Central memory CD8-positive, alpha-beta T cell (primary cell): Measurements from ENCODE around the gene NNT.
A peak's percentile ranks its signal among the peaks of the same experiment; 100 is the strongest.

ENCODE experiments used
- ATAC-seq: fragments of 150-1000 bp; cut with Tn5 transposase; replicated peaks from 2 replicates; pipeline ENCODE4 v1.10.0; 2022; ENCODE audit warnings: mild to moderate bottlenecking, moderate FRiP score, moderate number of reproducible peaks; ENCODE audit not compliant: poor library complexity, severe bottlenecking; ENCODE audit errors: extremely low read depth
- DNase-seq, 2 donors: peaks; one replicate each; pipeline ENCODE4 v3.0.0; 2021; ENCODE audit warnings: low spot score in 2 of 2
- H3K27ac Mint-ChIP-seq: one replicate; pipeline ENCODE4 v1.8.0; 2022; ENCODE audit warnings: low read depth, mild to moderate bottlenecking, moderate library complexity, mixed read lengths
- H3K27me3 Mint-ChIP-seq: one replicate; pipeline ENCODE4 v1.8.0; 2022; ENCODE audit warnings: mixed read lengths
- H3K36me3 Mint-ChIP-seq: one replicate; pipeline ENCODE4 v1.8.0; 2022; ENCODE audit warnings: mild to moderate bottlenecking, moderate library complexity, mixed read lengths; ENCODE audit not compliant: insufficient read depth
- H3K4me1 Mint-ChIP-seq: one replicate; pipeline ENCODE4 v1.8.0; 2022; ENCODE audit warnings: mixed read lengths
- H3K4me3 Mint-ChIP-seq: one replicate; pipeline ENCODE4 v1.8.0; 2022; ENCODE audit warnings: mild to moderate bottlenecking, moderate library complexity, mixed read lengths
- H3K9me3 Mint-ChIP-seq: one replicate; pipeline ENCODE4 v1.8.0; 2022; ENCODE audit warnings: mixed read lengths

NNT gene

DNA sequence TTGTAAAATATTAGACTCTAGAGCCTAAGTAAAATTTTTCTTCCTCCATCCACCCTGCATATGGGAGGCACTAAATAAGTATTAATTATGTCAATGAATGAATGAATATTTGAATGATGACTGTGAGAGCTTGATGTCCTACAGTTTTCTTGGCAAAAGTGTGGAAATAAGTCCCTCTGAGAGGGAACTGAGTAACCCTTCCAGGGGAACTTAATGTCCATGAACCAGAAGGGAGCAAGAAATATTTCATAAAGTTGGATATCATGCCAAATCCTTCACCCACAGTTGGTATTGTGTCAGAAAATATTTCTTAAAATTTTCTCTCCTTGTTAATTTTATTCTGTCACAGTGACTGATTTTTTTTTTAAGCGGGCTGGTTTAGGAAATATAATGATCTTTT, 36.6 kb downstream of the NNT start:
- no peaks in the 10 kb centered on the region for H3K9me3 Mint-ChIP-seq
- no peak for DNase-seq
- no peak overlapping the region for H3K4me3 Mint-ChIP-seq
- no peak for ATAC-seq
- peaks cover 8% of the 10 kb centered on the region for H3K36me3 Mint-ChIP-seq
- no peak overlapping the region for H3K27ac Mint-ChIP-seq
- peaks cover 36% of the 10 kb centered on the region for H3K4me1 Mint-ChIP-seq
- no peaks in the 10 kb centered on the region for H3K27me3 Mint-ChIP-seq

GRCh38 chr5:43642428-43642827, 39.4 kb downstream of the NNT start:
- Mint-ChIP-seq H3K9me3 (no peaks in the 10 kb centered on the region), H3K27ac (no peak overlapping the region), H3K4me1 (peaks cover 22% of the 10 kb centered on the region), H3K4me3 (no peak overlapping the region), H3K36me3 (peaks cover 21% of the 10 kb centered on the region), H3K27me3 (no peaks in the 10 kb centered on the region)
- DNase-seq (no peak), ATAC-seq (no peak)

DNA sequence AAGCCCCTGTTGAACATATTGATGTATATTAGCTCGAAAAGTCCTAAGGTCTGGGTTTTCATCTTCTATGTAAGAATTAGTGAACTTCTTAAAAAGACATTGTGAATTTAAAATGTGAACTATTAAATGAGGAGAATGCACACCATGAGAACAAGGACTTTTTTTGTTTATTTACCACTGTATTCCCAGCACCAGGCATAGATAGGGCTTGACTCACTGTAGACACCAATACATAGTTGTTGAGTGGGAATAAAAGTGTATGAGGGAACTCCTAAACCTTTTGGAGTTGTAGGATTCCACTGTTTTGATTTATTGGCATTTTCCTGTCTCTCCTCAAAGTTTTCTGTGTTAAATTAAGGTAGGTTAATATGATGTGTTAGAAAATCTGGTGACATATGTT, 40.3 kb downstream of the NNT start:
- Mint-ChIP-seq H3K4me1 (peaks cover 16% of the 10 kb centered on the region), H3K36me3 (peaks cover 25% of the 10 kb centered on the region), H3K9me3 (no peaks in the 10 kb centered on the region), H3K4me3 (no peak overlapping the region), H3K27ac (no peak overlapping the region), H3K27me3 (no peaks in the 10 kb centered on the region)
- DNase-seq (no peak), ATAC-seq (no peak)

- no peak overlapping the region for H3K27ac Mint-ChIP-seq
- peaks cover 25% of the 10 kb centered on the region for H3K36me3 Mint-ChIP-seq
- H3K27me3 Mint-ChIP-seq = no peaks in the 10 kb centered on the region
- no peak overlapping the region for H3K4me3 Mint-ChIP-seq
- DNase-seq (no peak), ATAC-seq (no peak)
- no peaks in the 10 kb centered on the region for H3K9me3 Mint-ChIP-seq
- H3K4me1 Mint-ChIP-seq = peaks cover 16% of the 10 kb centered on the region
Observed at GRCh38 chr5:43643750-43644149, 40.8 kb downstream of the NNT start.

GRCh38 chr5:43646992-43647391, 44.0 kb downstream of the NNT start:
- no peaks in the 10 kb centered on the region for H3K9me3 Mint-ChIP-seq
- H3K36me3 Mint-ChIP-seq = peaks cover 48% of the 10 kb centered on the region
- H3K27ac Mint-ChIP-seq = no peak overlapping the region

DNA sequence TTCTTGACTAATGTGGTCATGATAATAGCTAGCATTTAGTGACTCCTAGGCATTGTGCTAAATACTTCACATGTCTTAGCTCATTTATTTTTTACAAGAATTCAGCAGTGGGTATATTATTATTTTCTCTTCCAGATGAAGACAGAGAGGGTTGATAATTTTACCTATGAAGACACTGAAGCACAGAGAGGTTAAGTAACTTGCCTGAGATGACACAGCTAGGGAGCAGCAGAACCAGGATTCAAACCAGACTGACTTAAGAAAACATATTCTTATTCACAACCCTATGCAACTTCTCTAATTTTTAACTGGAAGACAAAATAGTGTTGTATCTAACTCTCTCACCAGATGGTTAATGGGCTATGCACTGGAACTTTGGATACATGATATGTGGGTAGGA, 44.8 kb downstream of the NNT start:
- ATAC-seq = no peak
- Mint-ChIP-seq H3K9me3 (no peaks in the 10 kb centered on the region), H3K4me1 (no peaks in the 10 kb centered on the region), H3K27me3 (no peaks in the 10 kb centered on the region), H3K4me3 (no peak overlapping the region), H3K36me3 (peaks cover 51% of the 10 kb centered on the region), H3K27ac (no peak overlapping the region)
- no peak for DNase-seq

More at GRCh38 chr5:43646992-43647391, 44.0 kb downstream of the NNT start:
- DNase-seq = no peak
- no peak overlapping the region for H3K4me3 Mint-ChIP-seq
- no peak for ATAC-seq
- no peaks in the 10 kb centered on the region for H3K27me3 Mint-ChIP-seq
- H3K4me1 Mint-ChIP-seq = peaks cover 5% of the 10 kb centered on the region

DNA sequence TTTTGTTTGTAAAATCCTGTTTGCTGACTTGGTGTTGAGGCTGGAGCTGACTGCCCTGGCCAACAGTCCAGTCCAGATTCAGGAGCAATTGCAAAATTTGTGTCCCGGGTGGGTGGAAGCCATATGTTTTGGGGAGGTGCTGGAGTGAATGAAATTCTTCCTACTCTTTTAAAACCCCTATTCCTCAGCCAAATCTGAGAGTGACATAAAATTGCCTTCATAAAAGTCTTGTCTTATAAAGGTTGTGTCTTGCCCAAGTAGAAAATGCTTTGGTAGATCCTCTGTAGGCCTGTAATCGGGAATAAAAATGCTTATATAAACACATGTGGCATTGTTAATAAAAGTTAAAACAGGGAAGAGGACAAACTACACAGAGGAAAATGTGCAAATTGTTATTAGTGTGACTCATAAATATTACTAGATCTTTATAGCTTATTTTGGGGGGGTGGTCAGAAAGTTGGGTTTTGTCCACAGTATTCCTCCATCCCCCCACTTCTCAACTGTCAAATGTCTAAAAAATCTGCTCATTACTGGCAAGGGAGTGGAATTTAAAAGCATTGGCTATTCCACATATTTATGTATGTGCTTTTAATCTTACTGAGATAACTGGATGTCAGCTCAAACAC, 45.6 kb downstream of the NNT start:
- ATAC-seq (no peak), DNase-seq (no peak)
- H3K27me3 Mint-ChIP-seq = no peaks in the 10 kb centered on the region
- no peak overlapping the region for H3K27ac Mint-ChIP-seq
- no peaks in the 10 kb centered on the region for H3K9me3 Mint-ChIP-seq
- peaks cover 57% of the 10 kb centered on the region for H3K36me3 Mint-ChIP-seq
- H3K4me1 Mint-ChIP-seq = no peaks in the 10 kb centered on the region
- no peak overlapping the region for H3K4me3 Mint-ChIP-seq

DNA sequence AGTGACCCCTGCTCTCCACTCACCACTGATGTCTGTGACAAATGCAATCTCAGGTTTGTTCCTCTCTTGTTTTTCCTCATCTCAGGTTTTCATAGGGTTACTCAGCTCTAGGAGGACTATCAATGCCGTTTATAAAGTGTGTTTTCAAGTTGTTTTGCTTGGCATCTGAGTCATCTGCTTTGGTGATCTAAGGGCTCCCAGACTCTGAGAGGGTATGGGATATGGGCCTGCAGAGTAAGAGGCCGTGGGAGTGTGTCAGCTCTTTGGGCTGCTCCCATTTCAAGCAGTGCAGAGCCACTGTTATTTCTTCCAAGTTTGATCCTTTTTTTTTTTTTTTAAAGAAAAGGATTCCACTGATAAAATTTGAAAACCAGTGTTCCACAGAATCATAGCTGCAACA, 46.3 kb downstream of the NNT start:
- Mint-ChIP-seq H3K36me3 (peaks cover 61% of the 10 kb centered on the region), H3K27ac (no peak overlapping the region), H3K27me3 (no peaks in the 10 kb centered on the region), H3K4me1 (no peaks in the 10 kb centered on the region), H3K4me3 (no peak overlapping the region), H3K9me3 (no peaks in the 10 kb centered on the region)
- ATAC-seq (no peak), DNase-seq (no peak)

GRCh38 chr5:43652537-43653302, 49.7 kb downstream of the NNT start:
- ATAC-seq = no peak
- Mint-ChIP-seq H3K27ac (no peak overlapping the region), H3K4me3 (no peak overlapping the region), H3K36me3 (peaks cover 50% of the 10 kb centered on the region), H3K4me1 (no peaks in the 10 kb centered on the region), H3K27me3 (no peaks in the 10 kb centered on the region), H3K9me3 (no peaks in the 10 kb centered on the region)
- DNase-seq = no peak

GRCh38 chr5:43658509-43658908, 55.5 kb downstream of the NNT start:
- Mint-ChIP-seq H3K27ac (peak overlapping the region; percentile 55), H3K27me3 (no peaks in the 10 kb centered on the region), H3K36me3 (peaks cover 34% of the 10 kb centered on the region), H3K9me3 (peaks cover 5% of the 10 kb centered on the region), H3K4me3 (no peak overlapping the region), H3K4me1 (peaks cover 10% of the 10 kb centered on the region)
- no peak for ATAC-seq
- no peak for DNase-seq

DNA sequence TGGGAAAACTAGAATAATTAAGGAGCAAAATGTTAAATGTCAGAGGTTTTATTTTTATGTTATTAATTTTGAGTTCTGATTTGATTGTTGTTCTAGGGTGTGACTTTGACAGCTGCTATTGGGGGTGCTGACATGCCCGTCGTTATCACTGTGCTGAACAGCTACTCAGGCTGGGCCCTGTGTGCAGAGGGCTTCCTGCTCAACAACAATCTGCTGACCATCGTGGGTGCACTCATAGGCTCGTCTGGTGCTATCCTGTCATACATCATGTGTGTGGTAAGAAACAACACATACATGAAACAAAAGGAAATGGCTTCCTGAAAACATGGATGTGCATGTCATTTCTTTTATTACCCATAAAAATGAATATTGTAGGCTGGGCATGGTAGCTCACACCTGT, 56.1 kb downstream of the NNT start:
- H3K4me1 Mint-ChIP-seq = peaks cover 10% of the 10 kb centered on the region
- no peak overlapping the region for H3K4me3 Mint-ChIP-seq
- no peak for ATAC-seq
- no peaks in the 10 kb centered on the region for H3K27me3 Mint-ChIP-seq
- DNase-seq = no peak
- H3K9me3 Mint-ChIP-seq = peaks cover 5% of the 10 kb centered on the region
- peak overlapping the region; percentile 55 for H3K27ac Mint-ChIP-seq
- H3K36me3 Mint-ChIP-seq = peaks cover 36% of the 10 kb centered on the region

- Mint-ChIP-seq H3K4me1 (peaks cover 10% of the 10 kb centered on the region), H3K27me3 (no peaks in the 10 kb centered on the region), H3K9me3 (peaks cover 5% of the 10 kb centered on the region), H3K4me3 (no peak overlapping the region), H3K36me3 (peaks cover 31% of the 10 kb centered on the region), H3K27ac (no peak overlapping the region)
- no peak for ATAC-seq
- DNase-seq = no peak
Observed at GRCh38 chr5:43661102-43661501, 58.1 kb downstream of the NNT start.

DNA sequence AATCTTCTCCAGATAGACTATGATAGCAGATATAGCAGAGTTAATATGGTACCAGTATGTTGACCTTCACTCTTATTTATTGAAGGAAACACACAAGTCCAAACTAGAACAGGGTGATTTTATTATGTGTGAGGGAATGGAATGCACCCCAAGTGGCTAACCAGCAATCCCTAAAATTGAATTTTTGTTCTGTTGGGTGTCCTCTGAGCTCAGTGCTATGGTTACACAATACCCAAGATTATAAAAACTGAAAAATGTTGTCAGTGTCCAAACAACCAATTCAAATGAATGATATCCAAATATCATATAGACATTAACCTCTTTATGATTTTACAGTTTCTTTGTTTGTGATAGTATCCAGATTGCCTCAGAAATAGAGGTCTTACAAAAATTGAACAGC, 60.9 kb downstream of the NNT start:
- peaks cover 17% of the 10 kb centered on the region for H3K4me1 Mint-ChIP-seq
- peaks cover 16% of the 10 kb centered on the region for H3K36me3 Mint-ChIP-seq
- H3K27me3 Mint-ChIP-seq = no peaks in the 10 kb centered on the region
- H3K9me3 Mint-ChIP-seq = peaks cover 5% of the 10 kb centered on the region
- no peak overlapping the region for H3K4me3 Mint-ChIP-seq
- DNase-seq (no peak), ATAC-seq (no peak)
- H3K27ac Mint-ChIP-seq = no peak overlapping the region
